ENCODE measurements around the gene DAPK2. TPM values are rescaled to one million over a fixed set of nuclear protein-coding genes. Genes with fewer than 3 reads are reported as not detected.

Gene DAPK2
- total RNA-seq, 4 donors from 2014 or later: 45.1 to 244 (median 107) TPM

- Histone ChIP-seq H3K9me3 (no peaks in the 10 kb centered on the region), H3K27me3 (no peaks in the 10 kb centered on the region), H3K27ac (no peak overlapping the region), H3K4me3 (no peak overlapping the region), H3K36me3 (no peaks in the 10 kb centered on the region), H3K4me1 (no peaks in the 10 kb centered on the region)
- WGBS, 2 donors (ENCODE audit: low coverage in 1 of 2): 44 to 67% methylated on average over 7 to 9 of the region's 9 CpGs
- in situ Hi-C loops (cut with MboI; ENCODE audit: low pct_ligation_motif_present in 1 of 4, low pct_unique_long_range_greater_than_20kb in 1 of 4, low sequenced_read_pairs in 3 of 4) (loop anchor here in 2 of 4 donors (25.0 kb wide), 1 partner anchor 114 kb away; no protein-coding TSS in a partner anchor), intact Hi-C loops (cut with DNase I; ENCODE audit: low total_unique reads) (no loop called here)
- no peak for DNase-seq
- TF ChIP-seq POLR2AphosphoS5 (IDR thresholded peaks at IDR 0.05) (no peak), POLR2A (IDR thresholded peaks at IDR 0.05) (no peak), CTCF (IDR thresholded peaks at IDR 0.05) (no peak), EP300 (IDR thresholded peaks at IDR 0.05; ENCODE audit: low read depth) (no peak)
Measured at GRCh38 chr15:63876085-63876662, 170.1 kb downstream of the DAPK2 start.

GRCh38 chr15:63874616-63875015 is 171.7 kb downstream of the DAPK2 start:
- H3K4me3 ChIP-seq: no peak overlapping the region
- in situ Hi-C loops (cut with MboI; ENCODE audit: low pct_ligation_motif_present in 1 of 4, low pct_unique_long_range_greater_than_20kb in 1 of 4, low sequenced_read_pairs in 3 of 4) (loop anchor here in 2 of 4 donors (25.0 kb wide), 1 partner anchor 112 kb away; no protein-coding TSS in a partner anchor), intact Hi-C loops (cut with DNase I; ENCODE audit: low total_unique reads) (no loop called here)
- 50 to 72% methylated on average over 2 to 4 of the region's 4 CpGs for WGBS, 2 donors (ENCODE audit: low coverage in 1 of 2)
- H3K36me3 ChIP-seq: no peaks in the 10 kb centered on the region
- no peaks in the 10 kb centered on the region for H3K9me3 ChIP-seq
- H3K4me1 ChIP-seq: no peaks in the 10 kb centered on the region
- no peak overlapping the region for H3K27ac ChIP-seq
- no peak for TF ChIP-seq EP300 (IDR thresholded peaks at IDR 0.05; ENCODE audit: low read depth)
- TF ChIP-seq POLR2AphosphoS5 (IDR thresholded peaks at IDR 0.05): no peak
- TF ChIP-seq POLR2A (IDR thresholded peaks at IDR 0.05): no peak
- no peak for TF ChIP-seq CTCF (IDR thresholded peaks at IDR 0.05)
- DNase-seq: no peak
- H3K27me3 ChIP-seq: no peaks in the 10 kb centered on the region

GRCh38 chr15:63872759-63873510 is 173.3 kb downstream of the DAPK2 start:
- Histone ChIP-seq H3K4me1 (no peaks in the 10 kb centered on the region), H3K27ac (no peak overlapping the region), H3K9me3 (no peaks in the 10 kb centered on the region), H3K27me3 (no peaks in the 10 kb centered on the region), H3K4me3 (no peak overlapping the region), H3K36me3 (no peaks in the 10 kb centered on the region)
- no peak for TF ChIP-seq EP300 (IDR thresholded peaks at IDR 0.05; ENCODE audit: low read depth)
- no peak for TF ChIP-seq POLR2A (IDR thresholded peaks at IDR 0.05)
- TF ChIP-seq POLR2AphosphoS5 (IDR thresholded peaks at IDR 0.05): no peak
- no peak for TF ChIP-seq CTCF (IDR thresholded peaks at IDR 0.05)
- DNase-seq: no peak
- in situ Hi-C loops (cut with MboI; ENCODE audit: low pct_ligation_motif_present in 1 of 4, low pct_unique_long_range_greater_than_20kb in 1 of 4, low sequenced_read_pairs in 3 of 4): no loop called here
- intact Hi-C loops (cut with DNase I; ENCODE audit: low total_unique reads): no loop called here
- WGBS, 2 donors (ENCODE audit: low coverage in 1 of 2): 88% methylated on average over 7 to 8 of the region's 8 CpGs

GRCh38 chr15:63870487-63871209 is 175.6 kb downstream of the DAPK2 start:
- DNase-seq: no peak
- Histone ChIP-seq H3K4me3 (no peak overlapping the region), H3K4me1 (no peaks in the 10 kb centered on the region), H3K36me3 (no peaks in the 10 kb centered on the region), H3K9me3 (no peaks in the 10 kb centered on the region), H3K27me3 (no peaks in the 10 kb centered on the region), H3K27ac (no peak overlapping the region)
- intact Hi-C loops (cut with DNase I; ENCODE audit: low total_unique reads): no loop called here
- 74 to 90% methylated on average over 2 to 6 of the region's 6 CpGs for WGBS, 2 donors (ENCODE audit: low coverage in 1 of 2)
- in situ Hi-C loops (cut with MboI; ENCODE audit: low pct_ligation_motif_present in 1 of 4, low pct_unique_long_range_greater_than_20kb in 1 of 4, low sequenced_read_pairs in 3 of 4): no loop called here
- TF ChIP-seq EP300 (IDR thresholded peaks at IDR 0.05; ENCODE audit: low read depth) (no peak), CTCF (IDR thresholded peaks at IDR 0.05) (no peak), POLR2AphosphoS5 (IDR thresholded peaks at IDR 0.05) (no peak), POLR2A (IDR thresholded peaks at IDR 0.05) (no peak)

All from transverse colon (tissue), 4 donors.